Mesodermal cell (in vitro differentiated cells): ENCODE measurements around the gene MTHFD1L.

Experiments
- H3K27ac ChIP-seq: 2 replicates; pipeline ENCODE4 v1.7.0; 2013; ENCODE audit warnings: mild to moderate bottlenecking, low read depth, low read length, moderate library complexity; ENCODE audit not compliant: severe bottlenecking
- H3K36me3 ChIP-seq: 2 replicates; pipeline ENCODE4 v1.7.1; 2013; ENCODE audit warnings: mild to moderate bottlenecking, low read length, moderate library complexity; ENCODE audit not compliant: control insufficient read depth, insufficient read depth
- H3K4me1 ChIP-seq: one replicate; pipeline ENCODE4 v1.7.1; 2013; ENCODE audit warnings: mild to moderate bottlenecking, low read length; ENCODE audit not compliant: insufficient read depth, control insufficient read depth, poor library complexity, severe bottlenecking
- H3K4me3 ChIP-seq: 2 replicates; pipeline ENCODE4 v1.7.0; 2013; ENCODE audit warnings: low read length, control low read depth, mild to moderate bottlenecking; ENCODE audit not compliant: insufficient read depth, poor library complexity, severe bottlenecking; ENCODE audit errors: extremely low read depth
- H3K9me3 ChIP-seq: 2 replicates; pipeline ENCODE4 v1.7.1; 2013; ENCODE audit warnings: mild to moderate bottlenecking, low read length, moderate library complexity; ENCODE audit not compliant: control insufficient read depth
- WGBS, 2 experiments: methylation state at CpG; one replicate each; pipeline ENCODE4 v1.1.5; 2013; ENCODE audit warnings: missing lambda C conversion rate in 2 of 2; ENCODE audit not compliant: insufficient coverage in 2 of 2; 5-methylcytosine and 5-hydroxymethylcytosine counted together

Gene MTHFD1L

GRCh38 chr6:151057061-151057460 lies 191.6 kb downstream of the MTHFD1L start:
- no peaks in the 10 kb centered on the region for H3K9me3 ChIP-seq
- 100% methylated on average over 2 of the region's 3 CpGs for WGBS, 2 experiments
- H3K36me3 ChIP-seq: peaks cover 35% of the 10 kb centered on the region
- H3K4me1 ChIP-seq: peaks cover 13% of the 10 kb centered on the region
- H3K27ac ChIP-seq: no peak overlapping the region
- H3K4me3 ChIP-seq: no peak overlapping the region

GRCh38 chr6:151058021-151058733 lies 192.7 kb downstream of the MTHFD1L start:
- WGBS, 2 experiments: 93 to 97% methylated on average over 5 to 7 of the region's 9 CpGs
- peaks cover 30% of the 10 kb centered on the region for H3K36me3 ChIP-seq
- H3K27ac ChIP-seq: no peak overlapping the region
- peaks cover 13% of the 10 kb centered on the region for H3K4me1 ChIP-seq
- H3K9me3 ChIP-seq: no peaks in the 10 kb centered on the region
- H3K4me3 ChIP-seq: no peak overlapping the region

GRCh38 chr6:151059612-151060095 lies 194.2 kb downstream of the MTHFD1L start:
- Histone ChIP-seq H3K4me1 (peaks cover 13% of the 10 kb centered on the region), H3K4me3 (no peak overlapping the region), H3K9me3 (no peaks in the 10 kb centered on the region), H3K27ac (peak overlapping the region; percentile 36), H3K36me3 (peaks cover 33% of the 10 kb centered on the region)
- 97% methylated on average over 9 to 11 of the region's 12 CpGs for WGBS, 2 experiments

- Histone ChIP-seq H3K27ac (peak overlapping the region; percentile 10), H3K9me3 (no peaks in the 10 kb centered on the region), H3K4me3 (no peak overlapping the region), H3K36me3 (peaks cover 36% of the 10 kb centered on the region), H3K4me1 (peaks cover 13% of the 10 kb centered on the region)
- 93 to 97% methylated on average over 6 of the region's 8 CpGs for WGBS, 2 experiments
Measured at GRCh38 chr6:151060096-151060765, 194.7 kb downstream of the MTHFD1L start.

GRCh38 chr6:151060766-151061531 lies 195.4 kb downstream of the MTHFD1L start:
- Histone ChIP-seq H3K9me3 (no peaks in the 10 kb centered on the region), H3K4me3 (no peak overlapping the region), H3K4me1 (peaks cover 13% of the 10 kb centered on the region), H3K27ac (peak overlapping the region; percentile 10), H3K36me3 (peaks cover 42% of the 10 kb centered on the region)
- WGBS, 2 experiments: 93% methylated on average over 6 to 7 of the region's 10 CpGs

- 80% methylated on average over 1 of the region's 3 CpGs; no CpG with 5 or more reads in 1 of the 2 experiments for WGBS, 2 experiments
- peaks cover 13% of the 10 kb centered on the region for H3K4me1 ChIP-seq
- peaks cover 39% of the 10 kb centered on the region for H3K36me3 ChIP-seq
- no peak overlapping the region for H3K27ac ChIP-seq
- no peaks in the 10 kb centered on the region for H3K9me3 ChIP-seq
- no peak overlapping the region for H3K4me3 ChIP-seq
Measured at GRCh38 chr6:151063352-151063751, 197.8 kb downstream of the MTHFD1L start.

- peaks cover 18% of the 10 kb centered on the region for H3K4me1 ChIP-seq
- no peak overlapping the region for H3K27ac ChIP-seq
- H3K9me3 ChIP-seq: no peaks in the 10 kb centered on the region
- H3K4me3 ChIP-seq: no peak overlapping the region
- 91% methylated on average over 5 to 7 of the region's 12 CpGs for WGBS, 2 experiments
- H3K36me3 ChIP-seq: peaks cover 34% of the 10 kb centered on the region
Measured at GRCh38 chr6:151063842-151064647, 198.5 kb downstream of the MTHFD1L start.

GRCh38 chr6:151065027-151065815 lies 199.7 kb downstream of the MTHFD1L start:
- Histone ChIP-seq H3K4me1 (peaks cover 10% of the 10 kb centered on the region), H3K36me3 (peaks cover 42% of the 10 kb centered on the region), H3K9me3 (no peaks in the 10 kb centered on the region), H3K27ac (no peak overlapping the region), H3K4me3 (no peak overlapping the region)
- WGBS, 2 experiments: 94 to 100% methylated on average over 7 of the region's 10 CpGs

- 94 to 96% methylated on average over 12 of the region's 14 CpGs for WGBS, 2 experiments
- Histone ChIP-seq H3K36me3 (peaks cover 34% of the 10 kb centered on the region), H3K9me3 (no peaks in the 10 kb centered on the region), H3K4me3 (no peak overlapping the region), H3K27ac (peak overlapping the region; percentile 8), H3K4me1 (peaks cover 7% of the 10 kb centered on the region)
Measured at GRCh38 chr6:151067684-151068596, 202.4 kb downstream of the MTHFD1L start.
